Epithelial cell of esophagus (primary cell): ENCODE measurements around the gene KCNJ4.

Source experiments
- DNase-seq: peaks from one replicate; pipeline ENCODE4 v3.0.0; 2010; ENCODE audit warnings: low read depth
- H3K4me3 ChIP-seq: 2 replicates; pipeline ENCODE4 v1.5.1; 2011; ENCODE audit warnings: mild to moderate bottlenecking, low read length, control low read depth
- TF ChIP-seq, protein P1 (sequence below): IDR thresholded peaks from 2 replicates; pipeline ENCODE4 v1.5.1; 2011; ENCODE audit warnings: low read depth, mild to moderate bottlenecking, low read length, control low read depth, inconsistent platforms; ENCODE audit not compliant: insufficient read depth; ENCODE audit errors: missing control alignments

KCNJ4 gene

DNA sequence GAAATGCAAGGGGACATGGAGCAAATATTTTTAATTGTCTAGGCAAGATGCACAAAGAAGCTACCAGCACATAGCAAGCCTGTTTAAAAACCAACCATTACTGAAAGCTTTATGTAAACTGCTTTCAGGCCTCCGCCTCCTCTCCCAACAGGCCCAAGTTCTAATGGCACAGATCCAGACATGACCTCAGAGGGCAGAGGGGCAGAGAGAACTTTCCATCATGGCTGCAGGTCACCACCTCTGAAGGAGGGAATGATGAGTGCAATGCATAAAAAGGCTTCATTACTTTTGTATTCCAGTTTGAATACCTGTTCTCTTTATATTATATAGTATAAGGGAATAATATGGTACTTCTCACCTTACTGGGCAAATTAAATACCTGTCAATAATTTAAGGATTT is 35.9 kb upstream of the KCNJ4 start:
- TF ChIP-seq, protein P1, sequence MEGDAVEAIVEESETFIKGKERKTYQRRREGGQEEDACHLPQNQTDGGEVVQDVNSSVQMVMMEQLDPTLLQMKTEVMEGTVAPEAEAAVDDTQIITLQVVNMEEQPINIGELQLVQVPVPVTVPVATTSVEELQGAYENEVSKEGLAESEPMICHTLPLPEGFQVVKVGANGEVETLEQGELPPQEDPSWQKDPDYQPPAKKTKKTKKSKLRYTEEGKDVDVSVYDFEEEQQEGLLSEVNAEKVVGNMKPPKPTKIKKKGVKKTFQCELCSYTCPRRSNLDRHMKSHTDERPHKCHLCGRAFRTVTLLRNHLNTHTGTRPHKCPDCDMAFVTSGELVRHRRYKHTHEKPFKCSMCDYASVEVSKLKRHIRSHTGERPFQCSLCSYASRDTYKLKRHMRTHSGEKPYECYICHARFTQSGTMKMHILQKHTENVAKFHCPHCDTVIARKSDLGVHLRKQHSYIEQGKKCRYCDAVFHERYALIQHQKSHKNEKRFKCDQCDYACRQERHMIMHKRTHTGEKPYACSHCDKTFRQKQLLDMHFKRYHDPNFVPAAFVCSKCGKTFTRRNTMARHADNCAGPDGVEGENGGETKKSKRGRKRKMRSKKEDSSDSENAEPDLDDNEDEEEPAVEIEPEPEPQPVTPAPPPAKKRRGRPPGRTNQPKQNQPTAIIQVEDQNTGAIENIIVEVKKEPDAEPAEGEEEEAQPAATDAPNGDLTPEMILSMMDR, result no peak
- no peak overlapping the region for H3K4me3 ChIP-seq
- DNase-seq, result no peak

DNA sequence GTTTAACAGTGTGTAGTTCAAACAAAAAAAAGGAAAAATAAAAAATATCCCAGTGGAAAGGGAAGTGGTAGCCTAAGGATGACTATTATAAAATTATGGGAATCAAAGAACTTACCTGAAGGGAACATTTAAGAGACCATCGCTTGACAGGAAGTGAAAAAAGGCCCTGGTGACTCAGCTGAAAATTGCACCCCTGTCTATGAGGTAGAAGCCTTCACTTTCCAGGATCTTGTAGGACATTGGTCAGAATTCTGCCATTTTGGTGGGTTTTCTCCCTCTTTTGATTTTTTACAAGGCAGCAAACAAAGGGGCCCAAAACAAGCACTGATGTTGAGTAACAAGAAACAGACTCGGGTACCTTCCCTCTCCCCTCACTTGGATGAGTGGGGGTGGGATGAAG is 35.5 kb upstream of the KCNJ4 start:
- no peak for DNase-seq
- no peak overlapping the region for H3K4me3 ChIP-seq
- TF ChIP-seq, protein P1, result no peak

DNA sequence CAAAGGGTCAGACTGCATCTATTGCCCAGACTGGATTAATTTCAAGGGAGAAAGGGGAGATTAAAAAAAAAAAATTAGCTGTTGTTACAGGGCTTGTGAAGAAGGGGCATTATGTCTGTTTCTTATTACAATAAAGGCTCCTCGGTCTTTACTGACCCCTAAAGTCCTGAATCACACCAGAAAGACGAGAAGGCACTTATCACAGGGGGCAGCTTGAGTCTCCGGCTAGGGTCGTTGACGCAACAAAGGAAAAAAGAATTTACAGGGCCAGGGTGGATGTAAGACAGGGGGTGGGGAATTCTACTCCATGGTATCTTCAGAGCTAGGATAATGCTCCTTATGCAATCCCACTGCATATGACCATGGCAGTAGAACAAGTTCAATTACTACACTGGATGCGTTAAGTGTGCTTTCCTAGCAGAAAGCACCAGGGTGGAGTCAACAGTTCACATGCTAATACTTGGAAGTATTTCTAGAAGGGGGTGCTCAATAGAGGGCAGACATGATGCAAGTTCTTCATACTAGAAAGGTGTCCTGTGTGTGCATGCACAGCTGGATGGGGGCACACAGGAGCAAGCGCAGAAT is 34.7 kb upstream of the KCNJ4 start:
- TF ChIP-seq, protein P1, result no peak
- DNase-seq, result no peak
- H3K4me3 ChIP-seq, result no peak overlapping the region

DNA sequence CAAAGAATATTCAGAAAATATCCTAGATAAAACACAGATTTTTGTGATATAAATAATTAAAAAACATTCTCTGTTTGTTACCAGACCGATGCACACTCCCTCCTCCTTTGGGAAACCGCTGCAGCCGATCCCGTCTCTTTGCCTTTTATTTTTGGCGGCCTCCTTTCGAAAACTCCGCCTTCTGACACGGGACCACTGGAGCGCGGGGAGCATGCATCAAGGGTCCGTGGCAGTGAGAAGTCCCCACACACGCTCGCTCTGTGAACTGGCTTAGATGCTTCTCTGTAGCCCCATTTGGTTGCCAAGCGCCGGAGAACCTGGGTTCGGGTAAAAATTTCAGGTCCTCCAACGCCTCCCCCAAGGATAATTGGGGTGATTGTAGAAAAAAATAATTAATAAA is 34.1 kb upstream of the KCNJ4 start:
- DNase-seq, result no peak
- no peak overlapping the region for H3K4me3 ChIP-seq
- TF ChIP-seq, protein P1, result no peak

DNA sequence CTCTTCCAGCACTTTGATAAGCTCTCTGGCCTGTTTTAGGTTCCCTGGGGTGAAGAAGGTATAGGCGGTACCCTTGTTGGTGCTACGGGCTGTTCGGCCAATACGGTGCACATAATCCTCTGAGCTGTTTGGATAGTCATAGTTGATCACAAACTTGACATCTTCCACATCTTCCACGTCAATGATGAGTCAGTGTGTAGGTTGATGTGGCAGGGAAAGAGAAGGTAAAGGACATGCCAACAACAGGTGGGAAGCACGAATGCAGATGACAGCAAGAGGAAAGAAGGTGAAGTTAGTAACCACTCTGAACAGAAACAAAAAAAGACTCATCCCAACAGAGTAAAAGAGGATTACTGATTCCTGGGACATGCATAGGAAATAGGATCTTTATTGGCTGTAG is 32.9 kb upstream of the KCNJ4 start:
- TF ChIP-seq, protein P1, result no peak
- no peak for DNase-seq
- no peak overlapping the region for H3K4me3 ChIP-seq

DNA sequence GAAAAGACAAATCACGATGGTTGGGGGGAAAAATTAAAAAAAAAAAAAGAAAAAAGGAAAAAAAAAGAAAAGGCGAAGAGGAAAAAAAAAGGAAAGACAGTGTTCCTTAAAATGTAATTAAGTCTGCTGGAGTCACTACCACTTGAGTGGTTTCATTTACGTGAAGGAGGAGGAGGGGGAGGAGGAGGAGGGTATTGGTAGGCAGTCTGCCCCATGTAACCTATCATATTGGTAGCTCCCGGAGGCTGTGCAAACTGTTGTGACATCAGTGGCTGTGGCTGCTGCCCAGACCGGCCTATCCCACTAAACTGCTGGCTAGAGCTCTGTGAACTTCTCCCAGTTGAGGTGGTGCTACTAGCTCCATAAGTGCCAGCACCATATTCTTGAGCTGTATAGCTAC is 30.8 kb upstream of the KCNJ4 start:
- no peak for DNase-seq
- TF ChIP-seq, protein P1, result no peak
- H3K4me3 ChIP-seq, result no peak overlapping the region

DNA sequence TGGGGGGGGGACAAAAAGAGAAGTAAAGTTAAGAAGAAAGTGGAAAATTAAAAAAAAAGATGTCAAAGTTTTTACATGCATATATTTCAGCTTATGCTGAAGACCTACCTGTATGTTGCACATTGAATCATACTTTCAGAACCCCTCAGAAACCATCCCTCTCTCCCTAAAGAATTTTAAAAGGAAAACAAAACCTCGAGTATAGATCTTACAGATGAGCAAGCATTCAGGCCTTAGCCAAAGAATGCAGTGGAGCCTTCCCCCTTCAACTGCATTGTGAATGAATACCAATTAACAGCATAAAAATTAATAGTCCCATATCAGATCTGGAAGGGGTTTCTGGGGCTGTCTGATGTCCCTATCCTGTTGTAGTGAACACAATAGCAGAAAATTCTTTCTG is 29.2 kb upstream of the KCNJ4 start:
- DNase-seq, result no peak
- no peak overlapping the region for H3K4me3 ChIP-seq
- TF ChIP-seq, protein P1, result no peak
